Esophagus squamous epithelium (tissue), 5 donors: ENCODE data around the gene HOXC5. TPM values are rescaled to one million over a fixed set of nuclear protein-coding genes. Genes with fewer than 3 reads are reported as not detected.

Experiments
- DNase-seq: peaks from one replicate; lab custom pipeline; 2025; lab: John Stamatoyannopoulos, UW
- H3K27ac ChIP-seq, 4 donors: fragments of 200-600 bp; sonication (generic); one replicate each; pipeline ENCODE4 v1.5.1; 2016 to 2019; ENCODE audit warnings: mild to moderate bottlenecking in 1 of 4
- H3K27me3 ChIP-seq, 4 donors: fragments of 200-600 bp; sonication (generic); 1 replicate in 3 of 4; 2 replicates in 1 of 4; pipeline versions ENCODE4 v1.5.1 to v1.6.0; 2017 to 2021; ENCODE audit warnings: antibody characterized with exemption in 1 of 4
- H3K36me3 ChIP-seq, 3 donors: fragments of 200-600 bp; sonication (generic); one replicate each; pipeline ENCODE4 v1.5.1; 2016 to 2019
- H3K4me1 ChIP-seq, 3 donors: fragments of 200-600 bp; sonication (generic); one replicate each; pipeline ENCODE4 v1.5.1; 2017 to 2019
- H3K4me3 ChIP-seq, 4 donors: fragments of 200-600 bp; sonication (generic); 1 replicate in 3 of 4; 2 replicates in 1 of 4; pipeline ENCODE4 v1.5.1; 2016 to 2019; ENCODE audit warnings: mild to moderate bottlenecking in 2 of 4, moderate library complexity in 1 of 4
- H3K9me3 ChIP-seq, 3 donors: fragments of 200-600 bp; sonication (generic); one replicate each; pipeline ENCODE4 v1.5.1; 2016 to 2019
- CTCF ChIP-seq, 6 experiments: fragments of 450-650 bp in 4 of 6; fragments of 200-600 bp in 2 of 6; sonication (generic) in 2 of 6; IDR thresholded peaks; one replicate each; pipeline ENCODE4 v1.5.1; 2016 to 2019; ENCODE audit warnings: antibody characterized with exemption in 6 of 6, mild to moderate bottlenecking in 4 of 6, moderate library complexity in 4 of 6
- POLR2A ChIP-seq, 4 donors: fragments of 450-650 bp; IDR thresholded peaks; one replicate each; pipeline ENCODE4 v1.6.1; 2017; ENCODE audit warnings: antibody characterized with exemption in 4 of 4, mild to moderate bottlenecking in 4 of 4, moderate library complexity in 3 of 4
- WGBS, 2 donors: methylation state at CpG; one replicate each; pipeline ENCODE4 v1.1.5; 2018; 5-methylcytosine and 5-hydroxymethylcytosine counted together
- intact Hi-C: fragments of 100-400 bp; cut with DNase I; formaldehyde crosslinking; loops from one replicate; pipeline ENCODE4 v1.15.0; 2022
- total RNA-seq, 4 donors: library from RNA; depleted of rRNA; stranded (reverse); fragments of >200 nt; gene quantifications; one replicate each; pipeline ENCODE4 v1.1.0, GENCODE V29; 2016
- donor health status: DM: yes; HTN: yes; CAD: no.

HOXC5 gene
- total RNA-seq, 4 donors from 2014 or later = 0.31 to 1.1 TPM; not detected in 2

GRCh38 chr12:53992377-53992889 is 40.4 kb upstream of the HOXC5 start:
- Histone ChIP-seq H3K36me3 (no peaks in the 10 kb centered on the region), H3K9me3 (no peaks in the 10 kb centered on the region), H3K27ac (no peak overlapping the region), H3K4me3 (no peak overlapping the region), H3K27me3 (peaks cover 32 to 100% (median 88%) of the 10 kb centered on the region in 4 donors), H3K4me1 (peaks cover 19 to 50% (median 27%) of the 10 kb centered on the region in 3 donors)
- WGBS, 2 donors = 30 to 44% methylated on average over 4 to 7 of the region's 7 CpGs
- intact Hi-C loops = no loop called here
- no peak for TF ChIP-seq CTCF (IDR thresholded peaks at IDR 0.05)
- no peak for TF ChIP-seq POLR2A (IDR thresholded peaks at IDR 0.05)
- no peak for DNase-seq

GRCh38 chr12:53993162-53994008 is 39.5 kb upstream of the HOXC5 start:
- TF ChIP-seq POLR2A (IDR thresholded peaks at IDR 0.05) = no peak
- TF ChIP-seq CTCF (IDR thresholded peaks at IDR 0.05) = no peak
- H3K4me3 ChIP-seq = no peak overlapping the region
- intact Hi-C loops = no loop called here
- H3K4me1 ChIP-seq = peaks cover 19 to 51% (median 29%) of the 10 kb centered on the region in 3 donors
- 40 to 47% methylated on average over 16 to 18 of the region's 18 CpGs for WGBS, 2 donors
- H3K27ac ChIP-seq = no peak overlapping the region
- DNase-seq = no peak
- no peaks in the 10 kb centered on the region for H3K36me3 ChIP-seq
- peaks cover 28 to 100% (median 87%) of the 10 kb centered on the region in 4 donors for H3K27me3 ChIP-seq
- H3K9me3 ChIP-seq = no peaks in the 10 kb centered on the region

GRCh38 chr12:53994009-53994263 is 38.9 kb upstream of the HOXC5 start:
- TF ChIP-seq CTCF (IDR thresholded peaks at IDR 0.05) (no peak), POLR2A (IDR thresholded peaks at IDR 0.05) (no peak)
- DNase-seq = no peak
- peaks cover 19 to 49% (median 29%) of the 10 kb centered on the region in 3 donors for H3K4me1 ChIP-seq
- H3K27me3 ChIP-seq = peaks cover 22 to 100% (median 87%) of the 10 kb centered on the region in 4 donors
- no peaks in the 10 kb centered on the region for H3K9me3 ChIP-seq
- 26 to 35% methylated on average over 7 to 8 of the region's 19 CpGs for WGBS, 2 donors
- H3K36me3 ChIP-seq = no peaks in the 10 kb centered on the region
- no peak overlapping the region for H3K27ac ChIP-seq
- intact Hi-C loops = no loop called here
- H3K4me3 ChIP-seq = no peak overlapping the region

GRCh38 chr12:53994264-53995001 is 38.4 kb upstream of the HOXC5 start:
- H3K27me3 ChIP-seq = peaks cover 21 to 100% (median 89%) of the 10 kb centered on the region in 4 donors
- H3K36me3 ChIP-seq = no peaks in the 10 kb centered on the region
- 6 to 9% methylated on average over 7 to 36 of the region's 60 CpGs for WGBS, 2 donors
- no peaks in the 10 kb centered on the region for H3K9me3 ChIP-seq
- no peak for TF ChIP-seq POLR2A (IDR thresholded peaks at IDR 0.05)
- no peak for TF ChIP-seq CTCF (IDR thresholded peaks at IDR 0.05)
- intact Hi-C loops = no loop called here
- H3K4me3 ChIP-seq = peak overlapping the region in 3 of 4 donors; percentile 5 to 69 (median 51)
- peaks cover 20 to 48% (median 29%) of the 10 kb centered on the region in 3 donors for H3K4me1 ChIP-seq
- no peak overlapping the region for H3K27ac ChIP-seq
- no peak for DNase-seq

GRCh38 chr12:53995002-53995377 is 37.9 kb upstream of the HOXC5 start:
- TF ChIP-seq POLR2A (IDR thresholded peaks at IDR 0.05) = no peak
- TF ChIP-seq CTCF (IDR thresholded peaks at IDR 0.05) = no peak
- DNase-seq = no peak
- 0 to 6% methylated on average over 7 to 11 of the region's 17 CpGs for WGBS, 2 donors
- Histone ChIP-seq H3K4me3 (peak overlapping the region; percentile 30 to 69 (median 50)), H3K9me3 (no peaks in the 10 kb centered on the region), H3K36me3 (no peaks in the 10 kb centered on the region), H3K4me1 (peaks cover 25 to 50% (median 29%) of the 10 kb centered on the region in 3 donors), H3K27ac (peak overlapping the region in 1 of 4 donors; percentile 37), H3K27me3 (peaks cover 21 to 100% (median 90%) of the 10 kb centered on the region in 4 donors)
- intact Hi-C loops = no loop called here
